GM18951 (cell line): Measurements from ENCODE around the gene CLEC2A.
"Not testable (repeated sequence)": the region's sequence is repeated elsewhere in the genome, so short reads cannot be mapped to it uniquely, and the experiment has no call there.

Experiments used
- POLR2A ChIP-seq: IDR thresholded peaks from 4 replicates; pipeline ENCODE4 v1.6.1; 2011; ENCODE audit warnings: mild to moderate bottlenecking; ENCODE audit not compliant: insufficient read length, insufficient read depth; ENCODE audit errors: extremely low read depth
- in situ Hi-C: fragments of 300-500 bp; cut with MboI; formaldehyde crosslinking; loops from one replicate; pipeline ENCODE4 v1.12.0; 2022; ENCODE audit warnings: low sequenced_read_pairs, mixed read lengths, inconsistent platforms; ENCODE audit not compliant: unreplicated experiment

The CLEC2A gene

DNA sequence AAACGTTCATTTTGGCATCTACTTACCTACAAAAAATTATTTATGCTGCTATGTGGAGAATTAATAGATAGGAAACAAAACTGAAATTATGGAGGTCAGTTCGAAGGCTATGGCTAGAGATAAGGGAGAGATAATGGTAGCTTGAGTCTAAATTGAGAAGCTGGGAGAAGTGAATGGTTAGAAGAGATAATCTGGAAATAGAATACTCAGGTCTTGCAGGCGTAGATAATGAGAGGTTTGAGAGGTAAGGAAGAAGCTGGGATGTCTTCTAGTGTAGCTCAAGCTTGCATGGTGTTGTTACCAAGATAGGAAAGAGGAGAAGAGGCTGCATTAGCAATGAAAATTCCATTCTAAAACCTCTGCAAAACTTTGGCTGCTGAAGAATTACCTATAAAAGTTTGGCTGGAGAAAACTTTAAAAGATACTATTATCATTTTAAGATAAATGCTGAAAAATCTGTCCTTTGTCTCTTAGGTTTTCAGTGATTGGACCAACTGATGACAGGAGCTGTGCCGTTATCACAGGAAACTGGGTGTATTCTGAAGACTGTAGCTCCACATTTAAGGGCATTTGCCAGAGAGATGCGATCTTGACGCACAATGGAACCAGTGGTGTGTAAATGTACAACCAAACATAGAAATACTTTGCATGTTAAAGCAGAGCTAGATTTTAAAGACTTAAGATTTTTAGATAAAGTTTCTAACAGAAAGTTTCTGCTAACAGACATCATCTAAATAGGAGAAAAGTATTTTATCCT lies 36.8 kb downstream of the CLEC2A start:
- TF ChIP-seq POLR2A: no peak
- in situ Hi-C loops: no loop called here

GRCh38 chr12:9888665-9889273 lies 43.4 kb downstream of the CLEC2A start:
- TF ChIP-seq POLR2A: no peak
- in situ Hi-C loops: no loop called here

GRCh38 chr12:9883175-9883574 lies 49.0 kb downstream of the CLEC2A start:
- in situ Hi-C loops: no loop called here
- TF ChIP-seq POLR2A: no peak

- in situ Hi-C loops: no loop called here
- no peak for TF ChIP-seq POLR2A
These were observed 50.2 kb downstream of the CLEC2A start for GRCh38 chr12:9881988-9882387.

GRCh38 chr12:9881246-9881645 lies 50.9 kb downstream of the CLEC2A start, which contains the start of gene KLRF2:
Gene KLRF2 (plus strand): TSS chr12:9881489. CDS start chr12:9881596, 107 bp downstream.
- TF ChIP-seq POLR2A: no peak
- in situ Hi-C loops: no loop called here

- in situ Hi-C loops: no loop called here
- TF ChIP-seq POLR2A: no peak
These were observed 51.6 kb downstream of the CLEC2A start for GRCh38 chr12:9880532-9881078.

DNA sequence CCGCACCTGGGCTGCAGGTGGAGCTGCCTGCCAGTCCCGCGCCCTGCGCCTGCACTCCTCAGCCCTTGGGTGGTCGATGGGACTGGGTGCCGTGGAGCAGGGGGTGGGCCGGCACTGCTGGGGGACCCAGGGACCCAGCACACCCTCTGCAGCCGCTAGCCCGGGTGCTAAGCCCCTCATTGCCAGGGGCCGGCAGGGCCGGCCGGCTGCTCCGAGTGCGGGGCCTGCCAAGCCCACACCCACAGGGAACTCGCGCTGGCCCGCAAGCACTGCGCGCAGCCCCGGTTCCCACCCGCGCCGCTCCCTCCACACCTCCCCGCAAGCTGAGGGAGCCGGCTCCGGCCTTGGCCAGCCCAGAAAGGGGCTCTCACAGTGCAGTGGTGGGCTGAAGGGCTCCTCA lies 56.0 kb downstream of the CLEC2A start:
- in situ Hi-C loops: not testable (repeated sequence)

GRCh38 chr12:9872742-9873141 lies 59.4 kb downstream of the CLEC2A start:
- in situ Hi-C loops: no loop called here
- TF ChIP-seq POLR2A: no peak

GRCh38 chr12:9872162-9872561 lies 60.0 kb downstream of the CLEC2A start:
- in situ Hi-C loops: no loop called here
- TF ChIP-seq POLR2A: no peak

GRCh38 chr12:9870286-9870866 lies 61.8 kb downstream of the CLEC2A start:
- no peak for TF ChIP-seq POLR2A
- in situ Hi-C loops: no loop called here

DNA sequence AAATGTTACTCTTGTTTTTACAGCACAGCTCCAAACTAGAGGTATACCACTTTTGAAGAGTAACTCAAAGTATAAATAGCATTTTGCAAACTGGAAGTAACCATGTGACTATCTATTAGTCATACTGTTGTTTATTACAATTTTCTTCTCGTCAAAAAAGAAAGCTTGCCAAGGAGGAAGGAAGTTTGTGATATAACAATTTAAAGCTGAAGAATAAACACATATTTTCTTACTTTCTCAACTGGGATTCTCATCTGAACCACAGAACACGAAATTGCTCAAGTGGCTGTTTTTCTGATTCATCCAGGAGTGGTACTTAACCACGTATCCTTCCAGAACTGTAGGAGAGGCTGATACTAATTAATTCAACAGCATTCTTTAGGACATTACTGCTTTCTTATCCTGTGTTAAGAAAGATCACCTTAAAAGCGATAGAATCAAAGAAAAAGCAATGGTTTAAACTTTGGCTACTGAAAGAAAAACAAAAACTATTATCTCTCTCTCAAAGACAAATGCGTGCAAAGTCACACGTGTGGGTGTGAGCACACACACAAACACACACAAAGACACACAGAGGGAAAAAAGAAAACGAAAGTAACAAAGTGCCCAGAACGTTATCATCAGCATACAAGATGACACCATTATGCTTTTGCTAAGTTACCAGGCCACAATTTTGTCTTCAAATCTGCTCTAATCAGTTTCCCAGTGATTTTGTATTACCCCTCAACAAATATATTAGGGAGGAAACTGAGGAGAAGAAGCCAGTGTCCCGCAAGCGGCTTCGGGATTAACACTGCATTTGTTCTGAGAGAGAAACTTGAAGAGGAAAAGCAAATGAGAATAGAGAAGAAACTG lies 62.6 kb downstream of the CLEC2A start, which contains the start of gene CLEC2B:
TSS of gene CLEC2B (minus strand) at position 48 of the 855 bp plus-strand sequence.
- no peak for TF ChIP-seq POLR2A
- in situ Hi-C loops: no loop called here

DNA sequence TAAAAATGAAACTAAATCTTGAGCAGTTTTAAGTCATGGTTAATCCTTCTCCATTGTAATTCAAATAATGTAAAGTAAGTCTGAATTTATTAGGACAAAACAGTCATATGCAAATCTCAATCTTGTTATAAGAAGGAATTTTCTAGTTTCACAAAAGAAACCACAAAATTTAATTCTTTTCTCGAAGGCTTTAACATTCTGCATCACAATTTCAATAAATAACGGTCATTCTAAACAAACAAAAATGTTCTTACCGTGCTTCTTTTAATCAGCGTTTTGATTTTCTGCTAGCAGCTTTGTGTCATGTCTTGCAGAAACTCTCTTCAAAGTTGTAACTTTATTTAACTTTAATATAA lies 63.2 kb downstream of the CLEC2A start:
- TF ChIP-seq POLR2A: no peak
- in situ Hi-C loops: no loop called here

- TF ChIP-seq POLR2A: no peak
- in situ Hi-C loops: no loop called here
These were observed 63.8 kb downstream of the CLEC2A start for GRCh38 chr12:9868311-9868801.

DNA sequence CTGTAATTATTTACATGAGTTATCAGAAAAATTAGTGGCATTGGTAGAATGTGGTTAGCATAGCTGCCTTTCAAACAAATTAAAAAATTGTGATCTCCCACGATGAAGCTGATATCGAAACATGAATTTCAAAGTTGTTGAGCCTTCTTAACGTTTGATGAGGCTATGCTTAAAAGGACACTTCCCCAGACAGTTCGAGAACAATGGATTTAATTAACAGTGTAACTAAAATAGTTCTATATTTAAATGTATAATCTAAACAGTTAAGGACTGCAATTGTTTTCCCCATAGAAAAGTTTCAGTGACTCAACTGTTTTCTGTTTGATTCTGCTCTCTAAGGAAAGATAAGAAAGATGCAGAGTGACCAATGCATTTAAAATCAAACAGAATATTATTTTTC lies 64.6 kb downstream of the CLEC2A start:
- no peak for TF ChIP-seq POLR2A
- in situ Hi-C loops: no loop called here
